IMR-90 (cell line): Measurements from ENCODE around the gene CADM2. TPM values are rescaled to one million over a fixed set of nuclear protein-coding genes. Genes with fewer than 3 reads are reported as not detected.

Experiments
- ATAC-seq: fragments of 200-7000 bp; cut with Tn5 transposase; 2 replicates; pipeline ENCODE4 v1.9.1; 2020; ENCODE audit warnings: low read depth, mild to moderate bottlenecking, moderate library complexity
- BruUV-seq: library from RNA; stranded (reverse); fragments of 400-500 nt; replicated peaks from 2 replicates; lab custom pipeline; 2021; lab: Mats Ljungman, UMichigan
- CTCF ChIA-PET: fragments of 300-600 bp; formaldehyde crosslinking; extraction: SDS; loops from one replicate; lab custom pipeline; 2021; ENCODE audit warnings: antibody characterized with exemption; lab: Yijun Ruan, JAX
- POLR2A ChIA-PET: fragments of 300-600 bp; sonication (Branson Sonifier 250); formaldehyde crosslinking; loops from one replicate; lab custom pipeline; 2022; ENCODE audit warnings: antibody characterized with exemption; ENCODE audit not compliant: unreplicated experiment; lab: Charles Lee
- DNase-seq: peaks from one replicate; pipeline ENCODE4 v3.0.0; 2013
- H2AFZ ChIP-seq: replicated peaks from 2 replicates; pipeline ENCODE3; 2013; ENCODE audit warnings: low read length, mild to moderate bottlenecking; ENCODE audit not compliant: poor library complexity
- H2AK5ac ChIP-seq: 2 replicates; pipeline ENCODE4 v1.6.1; 2013; ENCODE audit warnings: low read depth, low read length, inconsistent platforms
- H2AK9ac ChIP-seq: replicated peaks from 2 replicates; pipeline ENCODE3; 2013; ENCODE audit warnings: mild to moderate bottlenecking, low read depth, low read length, moderate library complexity; ENCODE audit not compliant: poor library complexity
- H2BK120ac ChIP-seq: 2 replicates; pipeline ENCODE4 v1.6.1; 2013; ENCODE audit warnings: low read depth, low read length, inconsistent platforms
- H2BK15ac ChIP-seq: 3 replicates; pipeline ENCODE4 v1.6.1; 2013; ENCODE audit warnings: low read depth, low read length, inconsistent platforms
- H2BK20ac ChIP-seq: 2 replicates; pipeline ENCODE4 v1.6.1; 2013; ENCODE audit warnings: low read depth, mild to moderate bottlenecking, inconsistent platforms, low read length, moderate library complexity
- H2BK5ac ChIP-seq: 2 replicates; pipeline ENCODE4 v1.6.1; 2013; ENCODE audit warnings: mild to moderate bottlenecking, low read depth, low read length, inconsistent platforms; ENCODE audit not compliant: poor library complexity, severe bottlenecking
- H3K14ac ChIP-seq: replicated peaks from 2 replicates; pipeline ENCODE4 v1.6.1; 2013; ENCODE audit warnings: low read depth, low read length, inconsistent platforms
- H3K18ac ChIP-seq: 2 replicates; pipeline ENCODE4 v1.6.1; 2013; ENCODE audit warnings: low read depth, low read length, control low read depth
- H3K23ac ChIP-seq: 2 replicates; pipeline ENCODE4 v1.6.1; 2013; ENCODE audit warnings: low read depth, low read length, inconsistent platforms
- H3K27ac ChIP-seq: 2 replicates; pipeline ENCODE4 v1.5.1; 2013; ENCODE audit warnings: mild to moderate bottlenecking, control low read depth, low read length; ENCODE audit not compliant: insufficient read depth
- H3K27me3 ChIP-seq: 2 replicates; pipeline ENCODE4 v1.6.1; 2013; ENCODE audit warnings: low read length; ENCODE audit not compliant: control insufficient read depth, insufficient read depth
- H3K36me3 ChIP-seq: 2 replicates; pipeline ENCODE4 v1.6.1; 2013; ENCODE audit warnings: low read length, mixed read lengths; ENCODE audit not compliant: control insufficient read depth, insufficient read depth
- H3K4ac ChIP-seq: 2 replicates; pipeline ENCODE4 v1.6.1; 2013; ENCODE audit warnings: low read depth, low read length, inconsistent platforms
- H3K4me1 ChIP-seq: 2 replicates; pipeline ENCODE4 v1.6.1; 2013; ENCODE audit warnings: low read length, mixed read lengths; ENCODE audit not compliant: control insufficient read depth, insufficient read depth
- H3K4me2 ChIP-seq: 2 replicates; pipeline ENCODE4 v1.6.1; 2013; ENCODE audit warnings: low read depth, mild to moderate bottlenecking, control low read depth, low read length, moderate library complexity
- H3K4me3 ChIP-seq: 2 replicates; pipeline ENCODE4 v1.5.1; 2013; ENCODE audit warnings: low read depth, mild to moderate bottlenecking, control low read depth, low read length, moderate library complexity; ENCODE audit not compliant: insufficient read depth
- H3K56ac ChIP-seq: 2 replicates; pipeline ENCODE4 v1.6.1; 2013; ENCODE audit warnings: low read length, inconsistent platforms; ENCODE audit not compliant: insufficient read depth; ENCODE audit errors: extremely low read depth
- H3K79me1 ChIP-seq, 2 experiments: 2 replicates each; pipeline ENCODE4 v1.6.1; 2013; ENCODE audit warnings: low read length in 2 of 2, inconsistent platforms in 1 of 2, low read depth in 1 of 2
- H3K9ac ChIP-seq: 2 replicates; pipeline ENCODE4 v1.6.1; 2013; ENCODE audit warnings: low read depth, low read length, control low read depth
- H3K9me1 ChIP-seq: 2 replicates; pipeline ENCODE4 v1.6.1; 2013; ENCODE audit warnings: low read length, inconsistent platforms; ENCODE audit not compliant: insufficient read depth
- H3K9me3 ChIP-seq: 2 replicates; pipeline ENCODE4 v1.6.1; 2013; ENCODE audit warnings: low read length; ENCODE audit not compliant: control insufficient read depth, insufficient read depth
- H4K20me1 ChIP-seq: 2 replicates; pipeline ENCODE4 v1.6.1; 2013; ENCODE audit warnings: low read length, inconsistent platforms; ENCODE audit not compliant: insufficient read depth
- H4K5ac ChIP-seq: 2 replicates; pipeline ENCODE4 v1.6.1; 2013; ENCODE audit warnings: mild to moderate bottlenecking, low read depth, low read length, control low read depth
- H4K8ac ChIP-seq, 2 experiments: 2 replicates each; pipeline ENCODE4 v1.6.1; 2013; ENCODE audit warnings: low read depth in 2 of 2, low read length in 2 of 2, control low read depth in 1 of 2, inconsistent platforms in 1 of 2
- H4K91ac ChIP-seq: 2 replicates; pipeline ENCODE4 v1.6.1; 2013; ENCODE audit warnings: low read depth, low read length, inconsistent platforms; ENCODE audit not compliant: insufficient read depth
- BHLHE40 ChIP-seq: fragments of 150-350 bp; IDR thresholded peaks from 2 replicates; pipeline ENCODE4 v1.6.1; 2016; ENCODE audit warnings: mild to moderate bottlenecking, low read depth, low read length
- FOS ChIP-seq: fragments of 150-350 bp; IDR thresholded peaks from 2 replicates; pipeline ENCODE4 v1.6.1; 2016; ENCODE audit warnings: low read depth, low read length
- MAFK ChIP-seq: IDR thresholded peaks from 2 replicates; pipeline ENCODE4 v1.6.1; 2012; ENCODE audit warnings: low read depth, low read length, improper control_type of control experiment
- MAZ ChIP-seq: IDR thresholded peaks from 2 replicates; pipeline ENCODE4 v1.6.1; 2012; ENCODE audit warnings: low read depth, mild to moderate bottlenecking, low read length, improper control_type of control experiment, moderate library complexity, borderline replicate concordance
- NFE2L2 ChIP-seq: fragments of 150-350 bp; IDR thresholded peaks from 2 replicates; pipeline ENCODE4 v1.6.1; 2016; ENCODE audit warnings: low read depth, mild to moderate bottlenecking, low read length
- POLR2A ChIP-seq: IDR thresholded peaks from 2 replicates; pipeline ENCODE4 v1.6.1; 2012; ENCODE audit warnings: mild to moderate bottlenecking, low read depth, low read length
- RCOR1 ChIP-seq: IDR thresholded peaks from 2 replicates; pipeline ENCODE4 v1.6.1; 2012; ENCODE audit warnings: mild to moderate bottlenecking, low read length, improper control_type of control experiment; ENCODE audit not compliant: insufficient replicate concordance
- RFX5 ChIP-seq: IDR thresholded peaks from 2 replicates; pipeline ENCODE4 v1.8.0; 2012; ENCODE audit warnings: low read depth, mild to moderate bottlenecking, low read length, moderate library complexity
- SMC3 ChIP-seq: fragments of 150-350 bp; IDR thresholded peaks from 2 replicates; pipeline ENCODE4 v1.6.1; 2016; ENCODE audit warnings: low read depth, mild to moderate bottlenecking, antibody characterized with exemption, low read length, moderate library complexity
- dilution Hi-C: fragments of 300-500 bp; cut with HindIII; formaldehyde crosslinking; loops from one replicate; pipeline ENCODE4 v1.14.3; 2018; ENCODE audit warnings: low sequenced_read_pairs; ENCODE audit not compliant: unreplicated experiment
- in situ Hi-C: fragments of 300-500 bp; cut with MboI; formaldehyde crosslinking; loops from 3 replicates; pipeline ENCODE4 v1.14.3; 2019; ENCODE audit warnings: low sequenced_read_pairs, inconsistent platforms, mixed read lengths
- intact Hi-C: fragments of 100-400 bp; cut with micrococcal nuclease; formaldehyde crosslinking; loops from 2 replicates; pipeline ENCODE4 v1.10.0; 2022
- polyA plus RNA-seq, 3 experiments: library from polyadenylated mRNA; depleted of rRNA; stranded (reverse); fragments of >200 nt; gene quantifications; 2 replicates each; pipeline ENCODE4 v1.2.3, GENCODE V29; 2012; ENCODE audit warnings: low replicate concordance in 1 of 3
- total RNA-seq: library from RNA; depleted of rRNA; stranded (reverse); fragments of >200 nt; gene quantifications from 2 replicates; pipeline ENCODE4 v1.2.3, GENCODE V29; 2012
- TF ChIP-seq, protein P1 (sequence below): fragments of 150-350 bp; IDR thresholded peaks from 2 replicates; pipeline ENCODE4 v1.6.1; 2017; ENCODE audit warnings: mild to moderate bottlenecking, antibody characterized with exemption, low read length, low read depth

Gene CADM2
- total and polyA plus RNA-seq, 2 of the 4 experiments (the other 2 are of a cell fraction), result not detected

GRCh38 chr3:84974347-84974746, 15.6 kb downstream of the CADM2 start:
- H2BK120ac ChIP-seq, result no peak overlapping the region
- H4K8ac ChIP-seq, result no peak overlapping the region
- no peaks in the 10 kb centered on the region for H3K9me1 ChIP-seq
- H2BK20ac ChIP-seq, result no peak overlapping the region
- no peak for TF ChIP-seq RCOR1
- TF ChIP-seq, protein P1, sequence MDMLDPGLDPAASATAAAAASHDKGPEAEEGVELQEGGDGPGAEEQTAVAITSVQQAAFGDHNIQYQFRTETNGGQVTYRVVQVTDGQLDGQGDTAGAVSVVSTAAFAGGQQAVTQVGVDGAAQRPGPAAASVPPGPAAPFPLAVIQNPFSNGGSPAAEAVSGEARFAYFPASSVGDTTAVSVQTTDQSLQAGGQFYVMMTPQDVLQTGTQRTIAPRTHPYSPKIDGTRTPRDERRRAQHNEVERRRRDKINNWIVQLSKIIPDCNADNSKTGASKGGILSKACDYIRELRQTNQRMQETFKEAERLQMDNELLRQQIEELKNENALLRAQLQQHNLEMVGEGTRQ, result no peak
- TF ChIP-seq RFX5, result no peak
- no peak for TF ChIP-seq FOS
- TF ChIP-seq NFE2L2, result no peak
- TF ChIP-seq POLR2A, result no peak
- no peak for TF ChIP-seq MAFK
- no peak for TF ChIP-seq BHLHE40
- no peak for TF ChIP-seq MAZ
- TF ChIP-seq SMC3, result no peak
- POLR2A ChIA-PET, result no interaction called here
- CTCF ChIA-PET, result no interaction called here
- H3K27me3 ChIP-seq, result no peaks in the 10 kb centered on the region
- no peak overlapping the region for H3K56ac ChIP-seq
- no peak overlapping the region for H2BK5ac ChIP-seq
- H4K91ac ChIP-seq, result no peak overlapping the region
- no peak overlapping the region for H3K4me3 ChIP-seq
- ATAC-seq (no peak), DNase-seq (no peak)
- no peak overlapping the region for H2BK15ac ChIP-seq
- in situ Hi-C loops, result no loop called here
- no peaks in the 10 kb centered on the region for H3K4me1 ChIP-seq
- H2AFZ ChIP-seq, result no peak overlapping the region
- no peak overlapping the region for H3K9ac ChIP-seq
- no TSS peak for BruUV-seq
- no peak overlapping the region for H3K27ac ChIP-seq
- H3K18ac ChIP-seq, result no peak overlapping the region
- H3K79me1 ChIP-seq, result no peaks in the 10 kb centered on the region
- intact Hi-C loops, result loop anchor here (10.0 kb wide), 1 partner anchor 380 kb away; no protein-coding TSS in a partner anchor
- H3K23ac ChIP-seq, result no peak overlapping the region
- H3K36me3 ChIP-seq, result no peaks in the 10 kb centered on the region
- H3K4me2 ChIP-seq, result no peak overlapping the region
- H3K4ac ChIP-seq, result no peak overlapping the region
- no peaks in the 10 kb centered on the region for H3K9me3 ChIP-seq
- H4K20me1 ChIP-seq, result no peaks in the 10 kb centered on the region
- H4K5ac ChIP-seq, result no peak overlapping the region
- no peak overlapping the region for H2AK5ac ChIP-seq
- dilution Hi-C loops, result no loop called here
- H3K14ac ChIP-seq, result no peak overlapping the region
- no peak overlapping the region for H2AK9ac ChIP-seq
